Endothelial cell of umbilical vein (primary cell): ENCODE data around the gene TNFSF18. TPM values are rescaled to one million over a fixed set of nuclear protein-coding genes. Genes with fewer than 3 reads are reported as not detected.

ENCODE experiments used
- BruUV-seq: library from RNA; stranded (reverse); fragments of 400-500 nt; replicated peaks from 2 replicates; lab custom pipeline; 2021; lab: Mats Ljungman, UMichigan
- CTCF ChIA-PET: fragments of 300-600, 350-600 bp; sonication (Branson Sonifier 250); formaldehyde crosslinking; loops from one replicate; lab custom pipeline; 2021; ENCODE audit warnings: antibody characterized with exemption, inconsistent platforms; lab: Charles Lee
- POLR2A ChIA-PET: fragments of 300-600, 350-600 bp; sonication (Branson Sonifier 250); formaldehyde crosslinking; loops from one replicate; lab custom pipeline; 2021; ENCODE audit warnings: antibody characterized with exemption, inconsistent platforms; lab: Charles Lee
- DNase-seq: peaks from one replicate; pipeline ENCODE4 v3.0.0-alpha.2; 2011; ENCODE audit warnings: low read depth, low spot score
- FAIRE-seq: peaks from 2 replicates; lab custom pipeline; 2011; peaks lifted over from hg19 to GRCh38; lab: Jason Lieb, UNC
- H2AFZ ChIP-seq: 2 replicates; pipeline ENCODE4 v1.6.0; 2012; ENCODE audit warnings: low read depth, low read length, control low read depth, inconsistent platforms
- H3K27ac ChIP-seq: 2 replicates; pipeline ENCODE4 v1.5.1; 2011; ENCODE audit warnings: low read depth, mild to moderate bottlenecking, control low read depth, low read length, moderate library complexity; ENCODE audit not compliant: insufficient read depth
- H3K27me3 ChIP-seq, 2 experiments: 2 replicates each; pipeline versions ENCODE4 v1.6.0 to v1.6.1; 2011; ENCODE audit warnings: low read length in 2 of 2, mixed read lengths in 1 of 2; ENCODE audit not compliant: control insufficient read depth in 2 of 2, insufficient read depth in 2 of 2
- H3K36me3 ChIP-seq, 2 experiments: 2 replicates in 1 of 2; 3 replicates in 1 of 2; pipeline ENCODE4 v1.5.1; 2011; ENCODE audit warnings: low read length in 2 of 2, mild to moderate bottlenecking in 1 of 2, moderate library complexity in 1 of 2; ENCODE audit not compliant: control insufficient read depth in 2 of 2, insufficient read depth in 2 of 2; ENCODE audit errors: extremely low read depth in 1 of 2
- H3K4me1 ChIP-seq: 3 replicates; pipeline ENCODE4 v1.5.1; 2011; ENCODE audit warnings: mild to moderate bottlenecking, low read length; ENCODE audit not compliant: control insufficient read depth, insufficient read depth; ENCODE audit errors: extremely low read depth
- H3K4me2 ChIP-seq: 2 replicates; pipeline ENCODE4 v1.6.1; 2011; ENCODE audit warnings: low read length, control low read depth, mixed read lengths; ENCODE audit not compliant: insufficient read depth
- H3K4me3 ChIP-seq, 3 experiments: fragments of 200-600 bp in 1 of 3; sonication (generic), shearing (Covaris generic) in 1 of 3; replicated peaks in 1 of 3; 2 replicates each; pipeline ENCODE4 v1.5.1; 2011 to 2016; ENCODE audit warnings: control low read depth in 3 of 3, low read length in 3 of 3, mild to moderate bottlenecking in 2 of 3, inconsistent platforms in 1 of 3, low read depth in 1 of 3, moderate library complexity in 1 of 3; ENCODE audit not compliant: insufficient read depth in 1 of 3
- H3K79me2 ChIP-seq: 2 replicates; pipeline ENCODE4 v1.6.0; 2012; ENCODE audit warnings: low read length, inconsistent platforms; ENCODE audit not compliant: control insufficient read depth, insufficient read depth
- H3K9ac ChIP-seq: replicated peaks from 2 replicates; pipeline ENCODE3; 2011; ENCODE audit warnings: low read length, control low read depth; ENCODE audit not compliant: insufficient read depth; ENCODE audit errors: extremely low read depth
- H3K9me1 ChIP-seq: replicated peaks from 3 replicates; pipeline ENCODE4 v1.6.0; 2011; ENCODE audit warnings: mild to moderate bottlenecking, low read length; ENCODE audit not compliant: control insufficient read depth, insufficient read depth; ENCODE audit errors: extremely low read depth
- H3K9me3 ChIP-seq: replicated peaks from 2 replicates; pipeline ENCODE4 v1.5.1; 2012; ENCODE audit warnings: low read length, inconsistent platforms; ENCODE audit not compliant: control insufficient read depth, insufficient read depth
- H4K20me1 ChIP-seq: replicated peaks from 2 replicates; pipeline ENCODE3; 2011; ENCODE audit warnings: mild to moderate bottlenecking, low read length; ENCODE audit not compliant: control insufficient read depth, insufficient read depth; ENCODE audit errors: extremely low read depth
- EZH2 ChIP-seq: IDR thresholded peaks from 2 replicates; pipeline ENCODE4 v1.6.1; 2012; ENCODE audit warnings: borderline replicate concordance, low read depth, mild to moderate bottlenecking, moderate library complexity, low read length, inconsistent platforms; ENCODE audit not compliant: severe bottlenecking
- FOS ChIP-seq: IDR thresholded peaks from 2 replicates; pipeline ENCODE4 v1.6.1; 2011; ENCODE audit warnings: mild to moderate bottlenecking, low read length, moderate library complexity, borderline replicate concordance; ENCODE audit not compliant: insufficient read depth
- GATA2 ChIP-seq: IDR thresholded peaks from 2 replicates; pipeline ENCODE4 v1.7.0; 2011; ENCODE audit warnings: low read depth, mild to moderate bottlenecking, moderate library complexity, mixed read lengths, low read length; ENCODE audit not compliant: insufficient read length, insufficient read depth
- JUN ChIP-seq: IDR thresholded peaks from 2 replicates; pipeline ENCODE4 v1.6.1; 2011; ENCODE audit warnings: borderline replicate concordance, low read depth; ENCODE audit not compliant: insufficient read length, insufficient read depth
- MYC ChIP-seq: IDR thresholded peaks from one replicate; pipeline ENCODE4 v1.6.1; 2011; ENCODE audit warnings: mild to moderate bottlenecking, low read depth, low read length
- POLR2A ChIP-seq: IDR thresholded peaks from 2 replicates; pipeline ENCODE4 v1.6.1; 2012; ENCODE audit warnings: low read depth, mild to moderate bottlenecking, control low read depth, low read length
- POLR2AphosphoS5 ChIP-seq: IDR thresholded peaks from 2 replicates; pipeline ENCODE4 v1.6.1; 2012; ENCODE audit warnings: low read depth, mild to moderate bottlenecking, control low read depth, low read length, moderate library complexity; ENCODE audit not compliant: insufficient read depth
- dilution Hi-C: fragments of 300-500 bp; cut with MboI; formaldehyde crosslinking; loops from one replicate; pipeline ENCODE4 v1.15.0; 2019; ENCODE audit warnings: low sequenced_read_pairs; ENCODE audit not compliant: extremely low pct_ligation_motif_present
- intact Hi-C: fragments of 100-400 bp; cut with micrococcal nuclease; formaldehyde crosslinking; loops from one replicate; pipeline ENCODE4 v1.10.0; 2022
- polyA plus RNA-seq, 4 experiments: library from polyadenylated mRNA; depleted of rRNA in 3 of 4; stranded (reverse) in 3 of 4; unstranded in 1 of 4; fragments of >200 nt; gene quantifications; 2 replicates each; pipeline versions ENCODE4 v1.2.1 to v1.2.3, GENCODE V29; 2011 to 2012; ENCODE audit warnings: missing spikeins in 1 of 4
- total RNA-seq: library from RNA; stranded (reverse); gene quantifications from 2 replicates; pipeline ENCODE4 v1.2.3, GENCODE V29; 2021
- TF ChIP-seq, protein P1 (sequence below): IDR thresholded peaks from 2 replicates; pipeline ENCODE4 v1.6.1; 2011; ENCODE audit not compliant: insufficient read depth, insufficient read length
- TF ChIP-seq, protein P2 (sequence below), 2 donors: IDR thresholded peaks; 1 replicate in 1 of 2; 2 replicates in 1 of 2; pipeline ENCODE4 v1.5.1; 2011; ENCODE audit warnings: low read length in 2 of 2, mild to moderate bottlenecking in 2 of 2, moderate library complexity in 2 of 2, control low read depth in 1 of 2, inconsistent platforms in 1 of 2, low read depth in 1 of 2; ENCODE audit not compliant: insufficient read depth in 1 of 2; ENCODE audit errors: extremely low read depth in 1 of 2

TNFSF18 gene
- total and polyA plus RNA-seq, 2 donors (not counting 3 experiments of a cell fraction or from before 2014, with no cell fraction given) = 15.3 to 39.4 TPM

DNA sequence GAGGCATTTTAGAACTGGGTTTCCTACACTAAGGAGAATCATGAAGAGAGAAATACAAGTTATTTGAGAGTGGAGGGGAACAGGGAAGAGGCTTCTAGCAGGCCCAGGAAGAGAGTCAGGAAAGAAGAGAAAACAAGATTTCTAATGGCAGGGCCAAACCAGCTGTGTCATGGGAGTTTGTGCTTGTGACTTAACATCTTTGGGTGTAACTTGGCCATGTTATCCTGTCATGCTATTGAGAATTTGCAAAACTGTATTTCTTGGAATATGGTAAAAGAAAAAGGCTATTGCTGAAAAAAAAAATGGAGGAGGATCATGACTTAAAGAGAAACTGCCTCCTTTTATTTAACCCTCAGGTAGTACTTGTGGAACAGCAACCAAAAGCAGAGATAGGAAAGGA is 47.4 kb upstream of the TNFSF18 start:
- no peak for TF ChIP-seq GATA2
- TF ChIP-seq, protein P1, sequence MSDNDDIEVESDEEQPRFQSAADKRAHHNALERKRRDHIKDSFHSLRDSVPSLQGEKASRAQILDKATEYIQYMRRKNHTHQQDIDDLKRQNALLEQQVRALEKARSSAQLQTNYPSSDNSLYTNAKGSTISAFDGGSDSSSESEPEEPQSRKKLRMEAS = no peak
- TF ChIP-seq EZH2 = no peak
- TF ChIP-seq, protein P2, sequence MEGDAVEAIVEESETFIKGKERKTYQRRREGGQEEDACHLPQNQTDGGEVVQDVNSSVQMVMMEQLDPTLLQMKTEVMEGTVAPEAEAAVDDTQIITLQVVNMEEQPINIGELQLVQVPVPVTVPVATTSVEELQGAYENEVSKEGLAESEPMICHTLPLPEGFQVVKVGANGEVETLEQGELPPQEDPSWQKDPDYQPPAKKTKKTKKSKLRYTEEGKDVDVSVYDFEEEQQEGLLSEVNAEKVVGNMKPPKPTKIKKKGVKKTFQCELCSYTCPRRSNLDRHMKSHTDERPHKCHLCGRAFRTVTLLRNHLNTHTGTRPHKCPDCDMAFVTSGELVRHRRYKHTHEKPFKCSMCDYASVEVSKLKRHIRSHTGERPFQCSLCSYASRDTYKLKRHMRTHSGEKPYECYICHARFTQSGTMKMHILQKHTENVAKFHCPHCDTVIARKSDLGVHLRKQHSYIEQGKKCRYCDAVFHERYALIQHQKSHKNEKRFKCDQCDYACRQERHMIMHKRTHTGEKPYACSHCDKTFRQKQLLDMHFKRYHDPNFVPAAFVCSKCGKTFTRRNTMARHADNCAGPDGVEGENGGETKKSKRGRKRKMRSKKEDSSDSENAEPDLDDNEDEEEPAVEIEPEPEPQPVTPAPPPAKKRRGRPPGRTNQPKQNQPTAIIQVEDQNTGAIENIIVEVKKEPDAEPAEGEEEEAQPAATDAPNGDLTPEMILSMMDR (IDR thresholded peaks at IDR 0.05; ENCODE audit: extremely low read depth in 1 of 2, insufficient read depth in 1 of 2, low read depth in 1 of 2, low read length in 2 of 2) = no peak
- no peak for TF ChIP-seq POLR2A
- TF ChIP-seq JUN = no peak
- no peak for TF ChIP-seq POLR2AphosphoS5
- TF ChIP-seq MYC = no peak
- no peak for TF ChIP-seq FOS
- no peaks in the 10 kb centered on the region for H3K9me1 ChIP-seq
- intact Hi-C loops (no loop called here), dilution Hi-C loops (no loop called here)
- H3K4me3 ChIP-seq = no peak overlapping the region
- ChIA-PET POLR2A (no interaction called here), CTCF (interaction anchor here (1.1 kb wide), 1 partner anchor 10 kb away, joined by 3 read pairs; no protein-coding TSS in a partner anchor)
- no peak overlapping the region for H3K27ac ChIP-seq
- DNase-seq (no peak), FAIRE-seq (no peak)
- no peaks in the 10 kb centered on the region for H3K79me2 ChIP-seq
- no peak overlapping the region for H3K4me2 ChIP-seq
- no TSS peak for BruUV-seq
- no peaks in the 10 kb centered on the region for H3K27me3 ChIP-seq
- no peak overlapping the region for H3K9ac ChIP-seq
- no peaks in the 10 kb centered on the region for H3K36me3 ChIP-seq
- H4K20me1 ChIP-seq = no peaks in the 10 kb centered on the region
- H3K9me3 ChIP-seq = no peaks in the 10 kb centered on the region
- H3K4me1 ChIP-seq = no peaks in the 10 kb centered on the region
- H2AFZ ChIP-seq = no peak overlapping the region
